COR-L47 (cell line): ENCODE measurements around the gene MTCP1.

Experiments used
- DNase-seq: peaks from one replicate; lab custom pipeline; 2025; lab: John Stamatoyannopoulos, UW

The MTCP1 gene

DNA sequence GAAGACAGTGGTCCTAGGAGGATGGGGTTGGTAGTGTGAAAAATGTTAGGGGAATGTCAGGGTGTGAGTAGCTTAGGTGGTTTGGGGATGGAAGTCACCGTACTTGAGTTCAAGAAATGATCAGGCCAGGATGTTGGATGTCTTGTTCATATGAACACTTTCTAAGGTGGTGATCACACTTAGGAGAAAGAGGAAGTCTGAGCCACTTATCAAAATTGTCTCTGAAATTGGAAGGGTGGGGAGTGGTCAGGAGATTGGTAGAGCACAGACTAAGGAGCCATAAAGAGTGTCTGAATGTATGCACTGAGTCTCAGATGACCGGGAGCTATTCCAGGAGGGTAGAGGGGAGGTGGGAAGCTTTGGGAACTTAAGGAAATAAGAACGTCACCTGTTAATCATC lies 17.3 kb downstream of the MTCP1 start:
- no peak for DNase-seq

DNA sequence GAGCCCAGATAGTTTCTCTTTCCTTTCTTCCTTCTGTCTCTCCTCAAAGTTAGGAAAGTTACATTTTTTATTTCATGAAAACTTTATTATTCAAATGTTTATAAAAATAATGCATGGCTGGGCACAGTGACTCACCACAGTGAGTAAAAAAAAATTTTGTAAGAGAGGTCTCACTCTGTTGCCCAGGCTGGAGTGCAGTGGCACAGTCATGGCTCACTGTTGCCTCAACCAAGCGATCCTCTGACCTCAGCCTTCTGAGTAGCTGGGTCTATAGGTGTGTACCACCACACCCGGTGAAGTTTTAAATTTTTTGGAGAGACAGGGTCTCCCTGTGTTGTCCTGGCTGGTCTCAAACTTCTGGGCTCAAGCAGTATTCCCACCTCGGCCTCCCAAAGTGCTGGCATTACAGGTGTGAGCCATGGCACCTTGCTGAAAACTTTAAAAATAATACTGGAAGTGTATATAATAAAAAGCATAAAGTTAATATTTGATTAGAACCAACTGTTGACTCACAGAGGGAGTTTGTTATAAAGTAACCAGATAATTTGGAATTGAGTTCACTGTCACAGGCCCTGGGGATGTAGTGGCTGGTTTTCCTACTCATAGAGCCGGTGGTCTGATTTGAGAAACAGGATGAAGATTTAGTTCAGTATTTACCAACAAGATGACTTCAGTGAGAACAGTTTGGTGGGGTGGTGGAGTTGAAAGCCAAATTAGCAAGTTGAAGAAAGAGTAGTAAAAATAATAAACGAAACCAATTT lies 18.0 kb downstream of the MTCP1 start:
- no peak for DNase-seq

DNA sequence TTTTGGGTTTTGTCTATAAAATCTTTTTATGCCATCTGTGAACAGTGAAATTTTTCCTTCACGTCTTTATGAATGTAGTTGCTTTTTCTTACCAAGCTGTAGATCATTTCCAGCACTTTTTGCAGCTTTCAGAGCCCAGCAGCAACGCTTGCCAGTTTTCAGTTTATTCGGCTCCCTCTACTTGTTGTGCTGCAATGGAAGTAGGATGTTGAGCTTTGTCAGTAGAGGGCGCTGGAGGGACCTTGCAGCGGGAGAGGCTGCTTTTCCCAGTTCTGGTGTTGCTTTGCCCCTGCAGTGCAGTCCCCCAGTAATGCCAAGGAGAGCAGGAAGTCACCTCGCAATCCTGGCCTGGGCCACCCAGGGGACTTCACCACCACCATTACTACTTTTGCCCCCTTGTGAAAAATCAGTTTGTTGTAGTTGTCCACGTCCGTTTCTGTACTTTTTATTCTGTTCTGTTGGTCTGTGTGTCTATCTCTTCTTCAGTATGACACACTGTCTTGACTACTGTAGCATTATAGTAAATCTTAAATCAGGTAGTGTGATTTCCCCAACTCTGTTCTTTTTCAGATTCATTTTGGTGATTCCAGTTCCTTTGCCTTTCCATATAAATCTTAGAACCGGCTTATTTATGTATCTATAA lies 21.8 kb downstream of the MTCP1 start:
- DNase-seq, result peak; percentile 35

DNA sequence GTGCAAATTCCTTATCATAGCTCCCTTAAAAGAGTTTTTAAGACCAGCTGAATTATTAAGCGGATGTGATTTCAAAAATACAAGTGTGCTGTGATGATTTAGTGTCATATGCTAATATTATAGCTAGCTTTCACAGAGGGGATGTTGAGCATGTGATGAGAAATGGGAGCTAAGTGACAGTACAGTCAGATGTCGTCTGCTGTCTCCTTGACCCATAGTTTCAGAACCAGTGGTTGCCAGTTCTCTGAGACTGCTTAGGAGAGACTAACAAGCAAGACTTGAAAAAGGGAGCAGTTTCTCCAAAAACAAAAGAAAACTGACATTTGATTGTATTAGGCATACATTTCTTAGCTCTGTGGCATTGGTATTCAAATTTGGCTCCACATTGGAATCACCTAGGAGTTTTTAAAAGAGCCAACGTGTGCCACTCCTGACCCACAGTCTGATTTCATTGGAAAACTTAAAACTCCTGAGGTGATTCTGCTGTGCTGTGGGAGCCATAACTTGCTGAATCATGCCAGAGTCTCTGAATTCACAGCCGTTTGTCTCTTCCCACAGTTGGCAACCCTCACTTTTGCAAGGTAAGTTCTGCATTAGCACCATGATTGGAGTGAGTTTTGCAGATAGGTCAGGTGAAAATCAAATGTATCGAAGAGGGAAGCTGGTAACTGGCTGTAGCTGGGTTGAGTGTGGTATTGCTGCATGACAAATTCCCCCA lies 24.0 kb downstream of the MTCP1 start:
- DNase-seq, result no peak

DNA sequence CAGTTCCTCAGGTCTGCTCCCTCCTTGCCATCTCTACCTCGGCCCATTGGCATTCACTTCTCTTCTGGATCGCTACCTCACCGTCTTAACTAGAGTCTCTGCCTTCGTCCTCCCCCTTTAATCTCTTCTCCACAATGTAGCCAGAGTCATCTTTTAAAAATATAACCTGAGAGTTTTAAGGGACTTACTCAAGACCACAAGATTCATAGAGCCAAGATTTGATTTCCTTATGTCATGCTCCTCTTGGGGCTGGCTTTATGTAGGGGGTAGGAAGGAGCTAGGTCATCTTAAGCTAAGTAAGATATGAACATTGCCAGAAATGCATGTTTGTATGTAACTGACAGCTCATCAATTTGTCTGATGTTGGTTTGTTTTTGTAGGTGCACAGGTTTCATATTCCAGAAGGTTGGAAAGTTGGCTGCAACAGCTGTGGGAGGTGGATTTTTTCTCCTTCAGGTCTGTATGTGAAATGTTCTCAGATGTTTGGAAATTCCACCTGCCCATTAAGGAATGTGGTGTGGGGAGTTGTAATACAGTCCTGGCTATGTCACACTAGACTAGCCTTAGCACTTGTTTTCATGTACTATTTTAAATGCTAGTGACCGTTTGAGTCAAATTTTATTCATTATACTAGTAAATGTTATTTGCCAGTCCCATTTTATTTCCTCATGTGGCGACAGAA lies 24.7 kb downstream of the MTCP1 start:
- DNase-seq, result no peak

DNA sequence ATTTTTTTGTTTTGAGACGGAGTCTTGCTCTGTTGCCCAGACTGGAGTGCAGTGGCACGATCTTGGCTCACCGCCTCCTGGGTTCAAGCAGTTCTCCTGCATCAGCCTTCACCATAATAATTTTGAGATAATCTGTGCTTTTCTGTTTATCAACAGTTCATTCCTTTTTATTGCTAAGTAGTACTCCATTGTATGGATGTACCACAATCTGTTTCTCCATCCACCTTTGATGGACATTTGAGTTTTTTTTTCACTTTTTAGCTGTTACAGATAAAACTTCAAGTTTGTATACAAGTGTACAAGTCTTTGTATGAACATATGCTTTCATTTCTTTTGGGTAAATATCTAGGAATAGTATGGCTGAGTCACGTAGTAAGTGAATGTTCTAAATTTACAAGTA lies 35.2 kb downstream of the MTCP1 start:
- no peak for DNase-seq

DNA sequence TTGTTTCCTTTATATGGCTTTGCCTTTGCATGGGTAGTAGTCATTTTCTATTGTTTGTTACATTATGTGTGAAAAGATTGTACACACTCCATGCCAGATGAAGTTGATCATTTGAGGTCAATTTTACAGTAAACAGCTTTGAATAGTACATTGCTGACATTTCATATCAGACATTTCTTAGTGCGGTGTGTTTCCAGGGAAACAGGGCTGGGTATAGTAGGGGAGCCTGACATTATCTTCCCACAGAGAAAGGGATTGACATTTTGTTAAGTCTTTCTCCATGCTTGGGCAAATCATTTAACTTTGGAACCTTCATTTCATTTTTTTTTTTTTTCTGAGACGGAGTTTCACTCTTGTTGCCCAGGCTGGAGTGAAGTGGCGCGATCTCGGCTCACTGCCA lies 39.3 kb downstream of the MTCP1 start:
- no peak for DNase-seq

DNA sequence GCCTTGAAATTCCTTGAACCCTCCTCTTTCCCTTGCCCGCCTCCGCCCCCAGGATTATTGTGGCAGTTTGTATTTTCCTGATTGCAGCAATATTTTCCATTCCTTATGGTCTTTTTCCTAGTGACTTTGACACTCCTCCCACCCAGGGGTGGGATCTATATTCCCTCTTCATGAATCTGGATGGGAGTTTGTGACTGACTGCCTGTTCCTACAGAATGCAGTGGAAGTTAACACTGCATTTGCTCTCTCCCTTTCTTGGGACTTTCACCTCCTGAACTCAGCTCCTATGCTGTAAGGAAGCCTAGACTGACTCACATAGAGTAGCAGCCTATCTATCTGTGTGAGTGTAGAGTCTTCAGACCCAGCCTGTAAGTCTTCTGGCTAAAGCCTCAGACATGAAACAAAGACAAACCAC lies 42.1 kb downstream of the MTCP1 start:
- DNase-seq, result no peak

DNA sequence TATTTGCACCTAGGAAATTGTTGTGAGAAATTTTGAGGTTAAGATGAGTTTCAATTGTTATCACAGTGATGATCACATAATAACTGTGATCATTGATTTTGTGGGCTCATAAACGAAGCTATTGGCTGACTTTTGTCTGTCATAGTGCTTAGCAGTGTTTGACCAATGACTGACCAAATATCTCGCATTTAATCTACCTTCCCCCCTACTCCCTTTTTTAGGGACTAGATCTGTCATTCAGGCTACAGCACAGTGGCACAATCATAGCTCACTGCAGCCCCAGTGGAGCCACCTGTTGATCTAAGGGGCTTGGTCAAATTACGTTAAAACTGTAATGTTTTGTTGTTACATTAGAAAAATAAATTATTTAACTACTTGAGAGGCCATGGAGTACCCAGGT lies 42.8 kb downstream of the MTCP1 start:
- peak; percentile 34 for DNase-seq

DNA sequence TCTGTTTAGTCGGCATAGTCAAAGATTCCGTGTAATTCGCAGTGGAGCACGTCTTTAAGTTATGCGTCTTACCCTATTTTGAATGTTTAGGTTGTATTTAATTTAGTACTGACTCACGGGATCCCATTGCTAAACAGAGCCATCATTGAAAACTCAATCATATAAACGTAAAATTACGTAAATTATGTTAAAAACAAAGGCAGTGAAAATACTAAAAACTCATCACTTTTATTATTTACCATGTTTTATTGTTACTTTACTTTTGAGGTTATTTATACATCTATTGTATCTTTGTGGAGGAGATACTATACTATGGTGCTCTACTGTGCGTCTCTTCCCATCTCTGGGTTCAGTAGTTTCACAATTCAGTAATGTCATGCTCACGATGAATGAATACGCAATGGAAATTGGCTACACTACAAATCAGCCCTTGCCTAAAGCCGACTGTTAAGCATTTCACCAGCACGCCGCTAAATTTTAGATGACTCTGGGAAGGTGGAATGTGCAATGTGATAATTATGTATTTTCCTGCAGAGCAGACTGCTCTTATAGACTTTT lies 43.3 kb downstream of the MTCP1 start:
- DNase-seq, result peak; percentile 19

DNA sequence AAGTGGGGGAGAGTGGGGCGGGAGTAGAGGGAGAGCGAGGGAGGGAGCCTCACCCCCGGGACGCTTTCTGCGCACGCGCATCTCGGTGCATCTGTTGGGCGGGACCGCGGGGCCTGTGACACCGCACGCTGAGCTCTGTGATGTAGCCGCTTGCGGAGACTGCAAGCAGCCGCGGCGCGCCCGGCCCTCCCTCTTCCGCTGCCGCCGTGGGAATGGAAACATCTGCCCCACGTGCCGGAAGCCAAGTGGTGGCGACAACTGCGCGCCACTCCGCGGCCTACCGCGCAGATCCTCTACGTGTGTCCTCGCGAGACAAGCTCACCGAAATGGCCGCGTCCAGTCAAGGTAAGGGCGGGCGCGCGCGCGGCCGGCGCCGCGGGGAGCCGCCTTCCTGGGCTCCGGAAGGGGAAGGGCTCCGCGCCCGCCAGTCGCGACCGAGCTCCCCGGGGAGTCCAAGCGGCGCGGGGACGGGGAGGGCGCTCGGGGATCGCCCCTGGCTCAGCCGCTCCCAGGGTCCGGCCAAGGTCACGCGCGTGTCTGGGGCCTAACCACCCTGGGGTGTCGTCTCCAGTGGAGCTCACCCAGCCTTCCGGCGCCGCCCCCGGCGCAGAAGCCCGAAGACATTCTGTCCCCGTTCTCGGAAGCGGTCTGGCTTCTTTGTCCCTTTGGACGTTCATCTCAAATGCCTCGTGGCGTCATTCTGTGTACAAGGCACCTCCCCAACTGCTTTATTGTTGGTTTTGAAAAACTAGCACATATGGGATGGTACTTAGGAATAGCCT lies 44.0 kb downstream of the MTCP1 start, which contains the start of gene FUNDC2:
Gene FUNDC2, plus strand, starts transcription at position 118 of the 782 bp plus-strand sequence. Its CDS starts 95 bp downstream, at position 213.
- peak; percentile 90 for DNase-seq

DNA sequence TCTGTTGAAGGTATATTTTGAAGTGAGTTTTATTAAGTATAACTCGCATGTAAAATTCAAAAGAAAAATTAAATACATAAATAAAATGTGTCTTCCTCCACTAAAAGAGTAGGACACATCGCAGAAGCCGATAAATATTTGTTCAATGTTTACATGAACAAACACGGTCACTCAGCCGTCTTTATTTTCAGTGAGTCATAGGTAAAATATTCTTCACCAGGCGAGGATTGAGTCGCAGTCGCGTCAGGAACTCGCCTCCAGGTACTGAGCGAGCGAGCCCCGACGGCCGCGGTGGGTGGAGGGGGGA lies 44.6 kb downstream of the MTCP1 start:
- no peak for DNase-seq

DNA sequence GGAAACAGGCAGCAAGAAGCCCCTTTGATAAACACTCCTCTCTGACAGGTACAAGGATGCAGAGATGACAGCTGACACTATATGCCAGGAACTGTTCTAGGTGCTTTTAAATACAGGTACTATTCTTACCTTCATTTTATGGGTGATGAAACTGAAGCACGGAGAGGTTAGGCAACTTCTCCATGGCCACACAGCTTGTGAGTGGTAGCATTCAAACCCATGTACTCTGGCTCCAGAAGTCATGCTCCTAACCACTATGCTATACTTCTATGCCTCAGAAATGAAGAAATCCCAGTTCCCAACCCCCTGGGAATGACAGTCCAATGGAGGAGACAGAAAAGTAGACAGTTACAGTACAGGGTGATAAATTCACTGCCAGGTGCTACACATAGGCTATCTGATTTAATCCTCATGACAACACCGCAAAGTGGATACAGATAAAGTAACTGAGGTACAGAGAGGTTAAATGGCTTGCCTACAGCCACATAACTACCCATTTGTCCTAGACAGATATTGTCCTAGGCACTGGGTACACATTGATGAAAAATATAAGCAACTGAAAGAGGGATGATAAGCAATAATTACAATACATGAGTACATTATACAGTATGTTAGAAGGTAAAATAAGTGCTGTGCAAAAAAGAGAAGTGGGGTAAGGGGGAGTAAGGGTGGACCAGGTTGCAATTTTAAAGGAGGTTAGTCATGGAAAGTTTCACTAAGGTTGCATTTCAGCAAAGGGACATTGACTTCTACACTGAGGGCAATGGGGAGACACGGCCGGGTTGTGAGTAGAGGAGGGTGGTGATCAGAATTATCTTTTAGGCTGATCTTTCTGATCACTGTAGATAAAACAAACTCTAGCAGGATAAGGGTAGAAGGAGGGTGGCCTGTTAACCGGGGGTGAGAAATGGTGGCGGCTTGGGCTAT lies 46.8 kb downstream of the MTCP1 start:
- no peak for DNase-seq

DNA sequence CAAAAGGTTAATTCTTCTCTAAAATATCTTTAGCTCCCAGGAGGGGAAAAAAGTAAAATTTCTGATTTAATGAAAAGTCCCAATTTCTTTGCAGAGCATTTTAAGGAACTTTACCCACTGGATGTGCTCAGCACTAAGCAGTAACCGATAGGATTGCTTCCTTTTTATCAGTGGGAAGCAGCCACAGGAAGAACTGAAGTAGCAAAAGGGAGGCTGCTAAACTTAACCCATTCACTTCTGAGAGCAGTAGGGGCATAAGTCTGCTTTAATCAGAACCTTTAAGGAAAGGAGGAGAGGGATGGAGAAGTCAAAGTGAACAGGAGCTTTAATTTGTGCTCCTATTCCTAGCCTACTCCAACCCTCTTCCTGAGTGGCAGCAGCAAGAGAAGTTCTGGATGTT lies 48.4 kb downstream of the MTCP1 start, which contains the start of gene F8:
Gene F8, minus strand, starts transcription at position 139 of the 400 bp plus-strand sequence. CDS start 171 bp downstream, outside the sequence.
- no peak for DNase-seq

DNA sequence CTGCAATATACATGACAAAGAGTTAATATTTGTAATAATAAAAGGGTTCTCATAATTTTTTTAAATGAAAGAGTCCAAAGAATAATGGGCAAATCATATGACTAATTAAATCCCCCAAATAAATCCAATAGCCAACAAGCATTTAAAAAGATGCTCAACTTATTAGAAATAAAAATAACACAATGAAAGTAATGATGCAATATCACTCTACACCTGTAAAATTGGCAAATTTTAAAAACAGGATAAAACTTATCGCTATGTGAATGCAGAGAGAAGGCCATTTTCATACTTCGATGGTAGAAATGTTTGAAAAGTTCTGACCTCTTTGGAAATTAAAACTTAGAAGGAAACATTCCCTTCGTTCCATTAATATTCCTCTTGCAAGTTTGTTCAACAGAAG lies 50.3 kb downstream of the MTCP1 start:
- no peak for DNase-seq
